SU-DHL-6 (cell line): ENCODE data around the gene TBC1D22A.

Source experiments
- H2AFZ ChIP-seq: fragments of 200-600 bp; sonication (generic); 2 replicates; pipeline ENCODE4 v1.6.1; 2014; ENCODE audit warnings: low read depth, mild to moderate bottlenecking, moderate library complexity, mixed read lengths, antibody characterized with exemption, low read length; ENCODE audit not compliant: severe bottlenecking
- H3F3A ChIP-seq: fragments of 200-600 bp; shearing (Covaris generic); 2 replicates; pipeline ENCODE4 v1.6.0; 2016; ENCODE audit warnings: antibody characterized with exemption, mild to moderate bottlenecking; ENCODE audit not compliant: insufficient read depth
- H3K27ac ChIP-seq: fragments of 200-600 bp; sonication (generic); 2 replicates; pipeline ENCODE4 v1.5.1; 2016; ENCODE audit warnings: low read depth, mild to moderate bottlenecking, low read length, moderate library complexity, mixed read lengths
- H3K27me3 ChIP-seq: fragments of 200-600 bp; sonication (generic), shearing (Covaris generic); 2 replicates; pipeline ENCODE4 v1.6.0; 2014; ENCODE audit warnings: mild to moderate bottlenecking, low read length
- H3K36me3 ChIP-seq: fragments of 200-600 bp; sonication (generic); 2 replicates; pipeline ENCODE4 v1.6.1; 2014; ENCODE audit warnings: mild to moderate bottlenecking, low read length, mixed read lengths
- H3K4me2 ChIP-seq: fragments of 300-600, 200-600 bp; shearing (Covaris generic), sonication (generic); 2 replicates; pipeline ENCODE4 v1.6.0; 2014; ENCODE audit warnings: low read length, low read depth, mild to moderate bottlenecking; ENCODE audit not compliant: poor library complexity, severe bottlenecking
- H3K4me3 ChIP-seq: fragments of 200-600 bp; sonication (generic); 2 replicates; pipeline ENCODE4 v1.5.1; 2014; ENCODE audit warnings: antibody characterized with exemption, low read length, mild to moderate bottlenecking, mixed read lengths; ENCODE audit not compliant: insufficient read depth, poor library complexity, severe bottlenecking
- H3K79me2 ChIP-seq: fragments of 200-600 bp; sonication (generic); 2 replicates; pipeline ENCODE4 v1.6.1; 2014; ENCODE audit warnings: mild to moderate bottlenecking, low read length, moderate library complexity; ENCODE audit not compliant: insufficient read depth
- H3K9ac ChIP-seq: fragments of 200-600 bp; sonication (generic); 2 replicates; pipeline ENCODE4 v1.7.0; 2014; ENCODE audit warnings: mild to moderate bottlenecking, low read length
- H3K9me2 ChIP-seq: fragments of 200-600 bp; sonication (generic); replicated peaks from 2 replicates; pipeline ENCODE4 v1.6.1; 2014; ENCODE audit warnings: low read length; ENCODE audit not compliant: insufficient read depth
- H3K9me3 ChIP-seq: fragments of 200-600 bp; sonication (generic); 2 replicates; pipeline ENCODE4 v1.6.1; 2014; ENCODE audit warnings: low read length, mixed read lengths; ENCODE audit not compliant: insufficient read depth
- H4K20me1 ChIP-seq: fragments of 200-600 bp; sonication (generic); 2 replicates; pipeline ENCODE4 v1.6.1; 2014; ENCODE audit warnings: low read depth, mild to moderate bottlenecking, antibody characterized with exemption, low read length, moderate library complexity, mixed read lengths
- CTCF ChIP-seq: fragments of 200-600 bp; sonication (generic); IDR thresholded peaks from one replicate; pipeline ENCODE4 v1.5.1; 2017; ENCODE audit warnings: antibody characterized with exemption, mild to moderate bottlenecking, low read length, moderate library complexity; ENCODE audit not compliant: insufficient read depth, poor library complexity, severe bottlenecking
- EZH2phosphoT487 ChIP-seq: fragments of 200-600 bp; sonication (generic), shearing (Covaris generic); conservative IDR thresholded peaks from 2 replicates; pipeline ENCODE4 v1.6.1; 2018; ENCODE audit warnings: mild to moderate bottlenecking, antibody characterized with exemption, low read length, moderate library complexity, mixed read lengths

TBC1D22A gene

GRCh38 chr22:47027766-47028165 is 265.3 kb downstream of the TBC1D22A start:
- H3K27ac ChIP-seq = no peak overlapping the region
- H3K4me2 ChIP-seq = no peak overlapping the region
- TF ChIP-seq EZH2phosphoT487 = no peak
- TF ChIP-seq CTCF = no peak
- H3K36me3 ChIP-seq = no peaks in the 10 kb centered on the region
- H3K9ac ChIP-seq = no peak overlapping the region
- H3K79me2 ChIP-seq = no peaks in the 10 kb centered on the region
- H4K20me1 ChIP-seq = no peaks in the 10 kb centered on the region
- H3K9me3 ChIP-seq = no peaks in the 10 kb centered on the region
- no peak overlapping the region for H3K4me3 ChIP-seq
- no peaks in the 10 kb centered on the region for H3K9me2 ChIP-seq
- no peaks in the 10 kb centered on the region for H3F3A ChIP-seq
- no peak overlapping the region for H2AFZ ChIP-seq
- H3K27me3 ChIP-seq = no peaks in the 10 kb centered on the region

- no peaks in the 10 kb centered on the region; the same call in 1 of the 2 replicates for H3K79me2 ChIP-seq
- TF ChIP-seq EZH2phosphoT487 (no peak), CTCF (no peak)
- no peaks in the 10 kb centered on the region for H3K27me3 ChIP-seq
- no peaks in the 10 kb centered on the region for H3K9me3 ChIP-seq
- H3K4me2 ChIP-seq = no peak overlapping the region
- H4K20me1 ChIP-seq = no peaks in the 10 kb centered on the region
- no peak overlapping the region for H2AFZ ChIP-seq
- H3K27ac ChIP-seq = no peak overlapping the region
- H3K9ac ChIP-seq = no peak overlapping the region
- H3F3A ChIP-seq = no peaks in the 10 kb centered on the region
- H3K4me3 ChIP-seq = no peak overlapping the region
- no peaks in the 10 kb centered on the region for H3K36me3 ChIP-seq
- no peaks in the 10 kb centered on the region for H3K9me2 ChIP-seq
Observed at GRCh38 chr22:47029244-47030074, 267.0 kb downstream of the TBC1D22A start.

GRCh38 chr22:47030143-47030661 is 267.8 kb downstream of the TBC1D22A start:
- no peaks in the 10 kb centered on the region; the same call in 1 of the 2 replicates for H3K79me2 ChIP-seq
- H4K20me1 ChIP-seq = no peaks in the 10 kb centered on the region
- H2AFZ ChIP-seq = no peak overlapping the region
- no peaks in the 10 kb centered on the region for H3K27me3 ChIP-seq
- no peak overlapping the region for H3K4me3 ChIP-seq
- no peak overlapping the region for H3K27ac ChIP-seq
- H3K9ac ChIP-seq = no peak overlapping the region
- H3F3A ChIP-seq = no peaks in the 10 kb centered on the region
- H3K9me3 ChIP-seq = no peaks in the 10 kb centered on the region
- no peaks in the 10 kb centered on the region for H3K9me2 ChIP-seq
- TF ChIP-seq CTCF (no peak), EZH2phosphoT487 (no peak)
- H3K36me3 ChIP-seq = no peaks in the 10 kb centered on the region
- no peak overlapping the region for H3K4me2 ChIP-seq
